ENCODE data around the gene G0S2.

G0S2 gene

GRCh38 chr1:209721323-209721722 is 46.1 kb downstream of the G0S2 start:
- no peak for DNase-seq

DNA sequence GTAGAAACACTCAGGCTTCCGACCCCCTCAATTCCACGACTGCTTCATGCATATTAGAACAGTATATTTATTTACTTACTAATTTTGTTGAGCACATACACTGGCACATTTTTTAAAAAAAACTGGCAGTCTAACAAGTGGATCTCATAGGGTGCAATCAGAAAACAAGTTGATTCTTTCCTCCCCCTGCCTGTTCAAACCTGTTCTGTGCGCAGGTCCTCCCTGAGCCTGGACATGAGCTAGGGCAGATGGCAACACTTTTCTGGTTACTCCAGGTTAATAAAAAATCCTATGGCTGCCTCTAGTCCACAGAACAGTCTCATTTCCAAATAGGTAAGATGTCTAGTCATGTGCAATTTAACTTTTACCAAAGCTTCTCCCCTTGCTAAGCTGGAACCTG is 48.1 kb downstream of the G0S2 start:
- no peak for DNase-seq

GRCh38 chr1:209723756-209724693 is 48.8 kb downstream of the G0S2 start:
- DNase-seq, result no peak

Data from NCI-H1417 treated with DMSO at 0.1 percent for 48 hours (cell line).